GM12878 (cell line): ENCODE results near the gene MRPS22. TPM values are rescaled to one million over a fixed set of nuclear protein-coding genes. Genes with fewer than 3 reads are reported as not detected.

Experiments used
- ATAC-seq: fragments of 200-7000 bp; cut with Tn5 transposase; 3 replicates; pipeline ENCODE4 v1.9.1; 2020; ENCODE audit warnings: mild to moderate bottlenecking, moderate library complexity
- BruUV-seq: library from RNA; stranded (reverse); fragments of 400-500 nt; replicated peaks from 2 replicates; lab custom pipeline; 2021; lab: Mats Ljungman, UMichigan
- CTCF ChIA-PET: fragments of 300-600 bp; sonication (Branson Sonifier 250); formaldehyde crosslinking; extraction: SDS; loops from one replicate; lab custom pipeline; 2021; ENCODE audit warnings: inconsistent platforms; lab: Yijun Ruan, JAX
- POLR2A ChIA-PET: fragments of 350-600 bp; formaldehyde crosslinking; extraction: SDS; loops from one replicate; lab custom pipeline; 2021; ENCODE audit warnings: inconsistent platforms; lab: Charles Lee
- RAD21 ChIA-PET: fragments of 300-600 bp; sonication (Branson Sonifier 250); formaldehyde crosslinking; loops from one replicate; lab custom pipeline; 2023; ENCODE audit warnings: antibody characterized with exemption; ENCODE audit not compliant: unreplicated experiment; lab: Charles Lee
- SMC1A ChIA-PET: fragments of 300-600 bp; sonication (Branson Sonifier 250); formaldehyde crosslinking; loops from one replicate; lab custom pipeline; 2023; ENCODE audit not compliant: unreplicated experiment, uncharacterized antibody; lab: Charles Lee
- DNase-seq: peaks from one replicate; pipeline ENCODE4 v3.0.0-alpha.2; 2011; ENCODE audit warnings: low read depth, low spot score
- FAIRE-seq: peaks from 3 replicates; lab custom pipeline; 2011; peaks lifted over from hg19 to GRCh38; lab: Jason Lieb, UNC
- H2AFZ ChIP-seq: 2 replicates; pipeline ENCODE4 v1.6.0; 2011; ENCODE audit warnings: low read depth, low read length, control low read depth; ENCODE audit not compliant: control insufficient read depth
- H3K27ac ChIP-seq: 2 replicates; pipeline ENCODE4 v1.5.1; 2011; ENCODE audit warnings: control low read depth; ENCODE audit not compliant: control insufficient read depth, insufficient read depth
- H3K27me3 ChIP-seq, 2 experiments: replicated peaks in 1 of 2; 2 replicates each; pipeline versions ENCODE4 v1.6.0 to v1.6.1; 2011; ENCODE audit warnings: low read length in 1 of 2; ENCODE audit not compliant: control insufficient read depth in 2 of 2, insufficient read depth in 2 of 2
- H3K36me3 ChIP-seq, 2 experiments: 2 replicates each; pipeline ENCODE4 v1.5.1; 2011; ENCODE audit warnings: low read length in 1 of 2; ENCODE audit not compliant: control insufficient read depth in 2 of 2, insufficient read depth in 2 of 2
- H3K4me1 ChIP-seq: 2 replicates; pipeline ENCODE4 v1.6.1; 2011; ENCODE audit warnings: mild to moderate bottlenecking, low read length, moderate library complexity, mixed read lengths; ENCODE audit not compliant: control insufficient read depth, insufficient read depth
- H3K4me2 ChIP-seq: 2 replicates; pipeline ENCODE4 v1.6.0; 2011; ENCODE audit warnings: control low read depth; ENCODE audit not compliant: control insufficient read depth, insufficient read depth
- H3K4me3 ChIP-seq: fragments of 200-600 bp; sonication (generic); 2 replicates; pipeline ENCODE4 v1.5.1; 2016
- H3K79me2 ChIP-seq: 2 replicates; pipeline ENCODE4 v1.6.0; 2011; ENCODE audit warnings: low read length; ENCODE audit not compliant: control insufficient read depth, insufficient read depth
- H3K9ac ChIP-seq: 2 replicates; pipeline ENCODE4 v1.8.0; 2011; ENCODE audit warnings: low read length, control low read depth, mixed read lengths; ENCODE audit not compliant: control insufficient read depth, insufficient read depth
- H3K9me3 ChIP-seq: replicated peaks from 3 replicates; pipeline ENCODE4 v1.5.1; 2011; ENCODE audit warnings: mild to moderate bottlenecking, low read length; ENCODE audit not compliant: control insufficient read depth, insufficient read depth
- H4K20me1 ChIP-seq: 2 replicates; pipeline ENCODE4 v1.6.0; 2011; ENCODE audit not compliant: control insufficient read depth, insufficient read depth
- ESRRA ChIP-seq: IDR thresholded peaks from 2 replicates; pipeline ENCODE4 v1.6.1; 2012; ENCODE audit warnings: mild to moderate bottlenecking, low read length, improper control_type of control experiment
- GABPA ChIP-seq: IDR thresholded peaks from 2 replicates; pipeline ENCODE4 v1.6.1; 2014; ENCODE audit warnings: antibody characterized with exemption, low read depth, mild to moderate bottlenecking, inconsistent platforms
- IRF3 ChIP-seq: fragments of 450-650 bp; IDR thresholded peaks from 2 replicates; pipeline ENCODE4 v1.6.1; 2014; ENCODE audit warnings: mild to moderate bottlenecking
- NFIC ChIP-seq: IDR thresholded peaks from 2 replicates; pipeline ENCODE4 v1.6.1; 2012; ENCODE audit warnings: low read depth, mild to moderate bottlenecking, inconsistent platforms, low read length, moderate library complexity
- NFXL1 ChIP-seq: fragments of 450-650 bp; IDR thresholded peaks from 2 replicates; pipeline ENCODE4 v1.6.1; 2017; ENCODE audit warnings: antibody characterized with exemption, mild to moderate bottlenecking, borderline replicate concordance
- NKRF ChIP-seq: fragments of 450-650 bp; conservative IDR thresholded peaks from 2 replicates; pipeline ENCODE4 v1.6.1; 2017; ENCODE audit warnings: mild to moderate bottlenecking, moderate library complexity
- NR2F1 ChIP-seq: fragments of 450-650 bp; conservative IDR thresholded peaks from 2 replicates; pipeline ENCODE4 v1.6.1; 2017; ENCODE audit warnings: mild to moderate bottlenecking
- ZZZ3 ChIP-seq: IDR thresholded peaks from 2 replicates; pipeline ENCODE4 v1.6.1; 2011; ENCODE audit warnings: low read depth; ENCODE audit not compliant: control insufficient read depth, insufficient read length
- WGBS: methylation state at CpG from one replicate; pipeline ENCODE4 v1.1.6; 2016; ENCODE audit warnings: low lambda C conversion rate; ENCODE audit not compliant: insufficient replicate concordance, insufficient coverage; ENCODE audit errors: missing lambda C conversion rate; 5-methylcytosine and 5-hydroxymethylcytosine counted together
- in situ Hi-C: fragments of 300-500 bp; cut with MboI; formaldehyde crosslinking; loops from 9 replicates; pipeline ENCODE4 v1.14.3; 2018; ENCODE audit warnings: mixed read lengths
- intact Hi-C: fragments of 100-400 bp; cut with micrococcal nuclease; formaldehyde crosslinking; loops from one replicate; pipeline ENCODE4 v1.14.2; 2022; ENCODE audit not compliant: unreplicated experiment
- polyA plus RNA-seq, 11 experiments: library from polyadenylated mRNA; depleted of rRNA in 4 of 11; unstranded in 6 of 11; stranded (reverse) in 5 of 11; fragments of >200 nt; fragmentation: Nextera tagmentation in 4 of 11; fragmentation: Illumina TruSeq in 1 of 11; extraction: Ambion mirVana in 4 of 11; extraction: Trizol in 1 of 11; gene quantifications; 1 replicate in 1 of 11; 2 replicates in 10 of 11; pipeline versions ENCODE4 v1.2.1 to v1.2.3, GENCODE V29; 2011 to 2016; ENCODE audit warnings: inconsistent platforms in 2 of 11, missing spikeins in 2 of 11, low read depth in 1 of 11
- total RNA-seq, 4 experiments: library from RNA; depleted of rRNA in 3 of 4; stranded (reverse); fragments of >200 nt in 3 of 4; fragmentation: Illumina TruSeq in 1 of 4; extraction: Trizol in 1 of 4; gene quantifications; 2 replicates each; pipeline versions ENCODE4 v1.2.1 to v1.2.3, GENCODE V29; 2013 to 2021
- TF ChIP-seq, protein P1 (sequence below), 3 experiments: IDR thresholded peaks in 2 of 3; conservative IDR thresholded peaks in 1 of 3; 2 replicates each; pipeline ENCODE4 v1.5.1; 2011; ENCODE audit warnings: low read depth in 3 of 3, low read length in 3 of 3, mild to moderate bottlenecking in 3 of 3, control low read depth in 2 of 3, moderate library complexity in 2 of 3, inconsistent platforms in 1 of 3, mixed read lengths in 1 of 3; ENCODE audit not compliant: control insufficient read depth in 2 of 3, insufficient read depth in 1 of 3; ENCODE audit errors: extremely low read depth in 1 of 3

The MRPS22 gene
- total and polyA plus RNA-seq, 10 of the 15 experiments (the other 5 are each of a cell fraction or from before 2014, with no cell fraction given), result 44.3 to 146 (median 75.2) TPM

- 26% methylated on average over 3 of the region's 3 CpGs for WGBS
- Histone ChIP-seq H3K79me2 (no peaks in the 10 kb centered on the region), H3K9ac (no peak overlapping the region), H3K27me3 (peaks cover 0 to 3% of the 10 kb centered on the region in 2 experiments; a peak in 1 of 4 replicates), H3K4me3 (no peak overlapping the region), H4K20me1 (no peaks in the 10 kb centered on the region), H3K4me1 (no peaks in the 10 kb centered on the region), H2AFZ (no peak overlapping the region), H3K4me2 (no peak overlapping the region), H3K9me3 (no peaks in the 10 kb centered on the region), H3K27ac (no peak overlapping the region), H3K36me3 (no peaks in the 10 kb centered on the region)
- intact Hi-C loops, result no loop called here
- in situ Hi-C loops, result no loop called here
- ChIA-PET RAD21 (no interaction called here), SMC1A (no interaction called here), POLR2A (no interaction called here), CTCF (no interaction called here)
- DNase-seq, result no peak
- FAIRE-seq, result no peak
- no TSS peak for BruUV-seq
- no peak for ATAC-seq
- TF ChIP-seq NFXL1 (no peak), NFIC (no peak), NR2F1 (no peak), GABPA (no peak), ESRRA (no peak), IRF3 (no peak), NKRF (no peak), ZZZ3 (no peak)
- TF ChIP-seq, protein P1, sequence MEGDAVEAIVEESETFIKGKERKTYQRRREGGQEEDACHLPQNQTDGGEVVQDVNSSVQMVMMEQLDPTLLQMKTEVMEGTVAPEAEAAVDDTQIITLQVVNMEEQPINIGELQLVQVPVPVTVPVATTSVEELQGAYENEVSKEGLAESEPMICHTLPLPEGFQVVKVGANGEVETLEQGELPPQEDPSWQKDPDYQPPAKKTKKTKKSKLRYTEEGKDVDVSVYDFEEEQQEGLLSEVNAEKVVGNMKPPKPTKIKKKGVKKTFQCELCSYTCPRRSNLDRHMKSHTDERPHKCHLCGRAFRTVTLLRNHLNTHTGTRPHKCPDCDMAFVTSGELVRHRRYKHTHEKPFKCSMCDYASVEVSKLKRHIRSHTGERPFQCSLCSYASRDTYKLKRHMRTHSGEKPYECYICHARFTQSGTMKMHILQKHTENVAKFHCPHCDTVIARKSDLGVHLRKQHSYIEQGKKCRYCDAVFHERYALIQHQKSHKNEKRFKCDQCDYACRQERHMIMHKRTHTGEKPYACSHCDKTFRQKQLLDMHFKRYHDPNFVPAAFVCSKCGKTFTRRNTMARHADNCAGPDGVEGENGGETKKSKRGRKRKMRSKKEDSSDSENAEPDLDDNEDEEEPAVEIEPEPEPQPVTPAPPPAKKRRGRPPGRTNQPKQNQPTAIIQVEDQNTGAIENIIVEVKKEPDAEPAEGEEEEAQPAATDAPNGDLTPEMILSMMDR (IDR thresholded peaks at IDR 0.05 in 2 of 3, conservative IDR thresholded peaks at IDR 0.05 in 1 of 3; ENCODE audit: control insufficient read depth in 2 of 3, extremely low read depth in 1 of 3, insufficient read depth in 1 of 3, low read depth in 3 of 3, low read length in 3 of 3), result no peak
Observed at GRCh38 chr3:139300416-139300815, 43.4 kb upstream of the MRPS22 start.
